Lower leg skin (tissue), 3 donors: ENCODE results near the gene UQCRH.

Experiments used
- CTCF ChIP-seq, 3 donors: fragments of 450-650 bp; IDR thresholded peaks; one replicate each; pipeline ENCODE4 v1.5.1; 2016; ENCODE audit warnings: antibody characterized with exemption in 3 of 3, mild to moderate bottlenecking in 3 of 3, moderate library complexity in 2 of 3
- POLR2A ChIP-seq, 2 donors: fragments of 450-650 bp; IDR thresholded peaks; one replicate each; pipeline ENCODE4 v1.6.1; 2016 to 2017; ENCODE audit warnings: antibody characterized with exemption in 2 of 2, mild to moderate bottlenecking in 1 of 2, moderate library complexity in 1 of 2

GRCh38 chr1:46289976-46290375 is 13.5 kb upstream of the UQCRH start:
- TF ChIP-seq CTCF (IDR thresholded peaks at IDR 0.05) = no peak
- TF ChIP-seq POLR2A (IDR thresholded peaks at IDR 0.05) = no peak
